Astrocyte of the cerebellum (primary cell): Measurements from ENCODE around the gene UFC1.

Source experiments
- DNase-seq: peaks from one replicate; pipeline ENCODE4 v3.0.0-alpha.2; 2011; ENCODE audit warnings: low read depth
- H3K4me3 ChIP-seq: 2 replicates; pipeline ENCODE4 v1.5.1; 2011; ENCODE audit warnings: mild to moderate bottlenecking, low read depth, low read length, moderate library complexity
- CTCF ChIP-seq: IDR thresholded peaks from 2 replicates; pipeline ENCODE4 v1.5.1; 2012; ENCODE audit warnings: low read length, low read depth, moderate library complexity, mild to moderate bottlenecking; ENCODE audit errors: missing control alignments
- in situ Hi-C: cut with HindIII; loops from 2 replicates; pipeline ENCODE4 v1.10.0; 2017; ENCODE audit warnings: low sequenced_read_pairs

The UFC1 gene

GRCh38 chr1:161195171-161195570 lies 41.4 kb downstream of the UFC1 start:
- in situ Hi-C loops: no loop called here
- DNase-seq: no peak
- TF ChIP-seq CTCF: no peak
- no peak overlapping the region for H3K4me3 ChIP-seq

- no peak for DNase-seq
- in situ Hi-C loops: no loop called here
- TF ChIP-seq CTCF: no peak
- no peak overlapping the region for H3K4me3 ChIP-seq
Measured at GRCh38 chr1:161196111-161196510, 42.3 kb downstream of the UFC1 start.

GRCh38 chr1:161196521-161197451 lies 43.0 kb downstream of the UFC1 start:
- H3K4me3 ChIP-seq: no peak overlapping the region
- no peak for DNase-seq
- TF ChIP-seq CTCF: no peak
- in situ Hi-C loops: no loop called here

- in situ Hi-C loops: no loop called here
Measured at GRCh38 chr1:161197560-161198193, 43.9 kb downstream of the UFC1 start.

GRCh38 chr1:161198194-161198896 lies 44.6 kb downstream of the UFC1 start:
- DNase-seq: no peak
- in situ Hi-C loops: no loop called here
- no peak overlapping the region for H3K4me3 ChIP-seq
- TF ChIP-seq CTCF: no peak

More at GRCh38 chr1:161197560-161198193, 43.9 kb downstream of the UFC1 start:
- TF ChIP-seq CTCF: no peak
- no peak overlapping the region for H3K4me3 ChIP-seq
- DNase-seq: no peak

GRCh38 chr1:161198897-161199431 lies 45.2 kb downstream of the UFC1 start, which contains the start of gene ADAMTS4:
ADAMTS4 (minus strand) TSS chr1:161199054; CDS start chr1:161198627, 427 bp downstream.
- H3K4me3 ChIP-seq: no peak within 1 kb of the TSS
- in situ Hi-C loops: no loop called here
- no peak for TF ChIP-seq CTCF
- DNase-seq: no peak
